Activated CD4-positive, alpha-beta T cell treated with anti-CD3 and anti-CD28 coated beads, Interleukin-2, amount 10 ng/mL, durations not matched to agents 7 days and 5 days (primary cell): ENCODE results near the gene SLC47A2. TPM values are rescaled to one million over a fixed set of nuclear protein-coding genes. Genes with fewer than 3 reads are reported as not detected.
"Not testable (repeated sequence)": the region's sequence is repeated elsewhere in the genome, so short reads cannot be mapped to it uniquely, and the experiment has no call there.

Source experiments
- CTCF ChIA-PET: fragments of 350-600 bp; sonication (Branson Sonifier 250); formaldehyde crosslinking; loops from one replicate; lab custom pipeline; 2021; ENCODE audit warnings: antibody characterized with exemption; lab: Charles Lee
- POLR2A ChIA-PET: fragments of 350-600 bp; sonication (Branson Sonifier 250); formaldehyde crosslinking; loops from one replicate; lab custom pipeline; 2021; ENCODE audit warnings: antibody characterized with exemption; lab: Charles Lee
- DNase-seq: peaks from one replicate; pipeline ENCODE4 v3.0.0-alpha.2; 2020
- H3K27ac Mint-ChIP-seq: one replicate; pipeline ENCODE4 v1.8.0; 2021; ENCODE audit warnings: mild to moderate bottlenecking, moderate library complexity, mixed read lengths
- H3K27me3 Mint-ChIP-seq: one replicate; pipeline ENCODE4 v1.8.0; 2021; ENCODE audit warnings: mixed read lengths
- H3K36me3 Mint-ChIP-seq: one replicate; pipeline ENCODE4 v1.8.0; 2021; ENCODE audit warnings: low read depth, mixed read lengths
- H3K4me1 Mint-ChIP-seq: one replicate; pipeline ENCODE4 v1.8.0; 2021; ENCODE audit warnings: mixed read lengths
- H3K4me3 Mint-ChIP-seq: one replicate; pipeline ENCODE4 v1.8.0; 2021; ENCODE audit warnings: mild to moderate bottlenecking, moderate library complexity, mixed read lengths
- H3K9me3 Mint-ChIP-seq: one replicate; pipeline ENCODE4 v1.8.0; 2021; ENCODE audit warnings: mixed read lengths
- total RNA-seq, 2 experiments: library from RNA; stranded (reverse); gene quantifications; one replicate each; pipeline ENCODE4 v1.2.3, GENCODE V29; 2021

Gene SLC47A2
- total RNA-seq, 2 experiments from 2014 or later: not detected

GRCh38 chr17:19706791-19707727 is 9.3 kb downstream of the SLC47A2 start:
- no peaks in the 10 kb centered on the region for H3K36me3 Mint-ChIP-seq
- DNase-seq: no peak
- ChIA-PET CTCF (no interaction called here), POLR2A (no interaction called here)
- H3K9me3 Mint-ChIP-seq: no peaks in the 10 kb centered on the region
- H3K4me3 Mint-ChIP-seq: no peak overlapping the region
- no peaks in the 10 kb centered on the region for H3K27me3 Mint-ChIP-seq
- H3K27ac Mint-ChIP-seq: no peak overlapping the region
- H3K4me1 Mint-ChIP-seq: no peaks in the 10 kb centered on the region

GRCh38 chr17:19705771-19706770 is 10.3 kb downstream of the SLC47A2 start:
- H3K27ac Mint-ChIP-seq: no peak overlapping the region
- CTCF ChIA-PET: no interaction called here
- no peaks in the 10 kb centered on the region for H3K36me3 Mint-ChIP-seq
- DNase-seq: no peak
- no peak overlapping the region for H3K4me3 Mint-ChIP-seq
- H3K27me3 Mint-ChIP-seq: no peaks in the 10 kb centered on the region
- H3K9me3 Mint-ChIP-seq: no peaks in the 10 kb centered on the region
- H3K4me1 Mint-ChIP-seq: no peaks in the 10 kb centered on the region
- POLR2A ChIA-PET: no interaction called here

GRCh38 chr17:19705201-19705600 is 11.2 kb downstream of the SLC47A2 start:
- Mint-ChIP-seq H3K4me3 (no peak overlapping the region), H3K4me1 (no peaks in the 10 kb centered on the region), H3K9me3 (no peaks in the 10 kb centered on the region), H3K27me3 (no peaks in the 10 kb centered on the region), H3K36me3 (no peaks in the 10 kb centered on the region), H3K27ac (no peak overlapping the region)
- DNase-seq: no peak
- ChIA-PET POLR2A (no interaction called here), CTCF (no interaction called here)

GRCh38 chr17:19703828-19704613 is 12.4 kb downstream of the SLC47A2 start:
- Mint-ChIP-seq H3K36me3 (no peaks in the 10 kb centered on the region), H3K27ac (no peak overlapping the region), H3K4me1 (no peaks in the 10 kb centered on the region), H3K4me3 (no peak overlapping the region), H3K27me3 (no peaks in the 10 kb centered on the region), H3K9me3 (no peaks in the 10 kb centered on the region)
- no peak for DNase-seq
- ChIA-PET POLR2A (no interaction called here), CTCF (no interaction called here)

GRCh38 chr17:19703106-19703827 is 13.1 kb downstream of the SLC47A2 start:
- H3K27ac Mint-ChIP-seq: no peak overlapping the region
- no peaks in the 10 kb centered on the region for H3K27me3 Mint-ChIP-seq
- ChIA-PET CTCF (no interaction called here), POLR2A (no interaction called here)
- no peak for DNase-seq
- no peaks in the 10 kb centered on the region for H3K4me1 Mint-ChIP-seq
- H3K4me3 Mint-ChIP-seq: no peak overlapping the region
- no peaks in the 10 kb centered on the region for H3K9me3 Mint-ChIP-seq
- H3K36me3 Mint-ChIP-seq: no peaks in the 10 kb centered on the region

GRCh38 chr17:19702217-19702641 is 14.2 kb downstream of the SLC47A2 start:
- POLR2A ChIA-PET: interaction anchor here (0.8 kb wide), 1 partner anchor 29 kb away, joined by 5 read pairs; no protein-coding TSS in a partner anchor
- H3K36me3 Mint-ChIP-seq: no peaks in the 10 kb centered on the region

GRCh38 chr17:19686400-19687090 is 29.8 kb downstream of the SLC47A2 start:
- no peaks in the 10 kb centered on the region for H3K36me3 Mint-ChIP-seq
- no peaks in the 10 kb centered on the region for H3K27me3 Mint-ChIP-seq
- no peak for DNase-seq
- H3K4me1 Mint-ChIP-seq: peaks cover 1% of the 10 kb centered on the region
- no peak overlapping the region for H3K27ac Mint-ChIP-seq
- POLR2A ChIA-PET: no interaction called here
- CTCF ChIA-PET: no interaction called here
- H3K4me3 Mint-ChIP-seq: no peak overlapping the region
- H3K9me3 Mint-ChIP-seq: no peaks in the 10 kb centered on the region

More at GRCh38 chr17:19702217-19702641, 14.2 kb downstream of the SLC47A2 start:
- H3K27me3 Mint-ChIP-seq: no peaks in the 10 kb centered on the region
- CTCF ChIA-PET: no interaction called here
- no peaks in the 10 kb centered on the region for H3K4me1 Mint-ChIP-seq
- DNase-seq: no peak
- H3K27ac Mint-ChIP-seq: no peak overlapping the region
- H3K9me3 Mint-ChIP-seq: no peaks in the 10 kb centered on the region
- no peak overlapping the region for H3K4me3 Mint-ChIP-seq

- CTCF ChIA-PET: interaction anchor here (1.1 kb wide), 1 partner anchor 8 kb away, joined by 3 read pairs; no protein-coding TSS in a partner anchor
- H3K4me3 Mint-ChIP-seq, H3K9me3 Mint-ChIP-seq, POLR2A ChIA-PET, DNase-seq, H3K27me3 Mint-ChIP-seq, H3K4me1 Mint-ChIP-seq, H3K36me3 Mint-ChIP-seq, H3K27ac Mint-ChIP-seq: not testable (repeated sequence)
Observed at GRCh38 chr17:19684909-19685580, 31.3 kb downstream of the SLC47A2 start.

- no peaks in the 10 kb centered on the region for H3K36me3 Mint-ChIP-seq
- no peak overlapping the region for H3K27ac Mint-ChIP-seq
- ChIA-PET POLR2A (no interaction called here), CTCF (no interaction called here)
- no peak for DNase-seq
- H3K4me3 Mint-ChIP-seq: no peak overlapping the region
- no peaks in the 10 kb centered on the region for H3K9me3 Mint-ChIP-seq
- H3K27me3 Mint-ChIP-seq: no peaks in the 10 kb centered on the region
- peaks cover 1% of the 10 kb centered on the region for H3K4me1 Mint-ChIP-seq
Observed at GRCh38 chr17:19683117-19683516, 33.3 kb downstream of the SLC47A2 start.

GRCh38 chr17:19678581-19679453 is 37.6 kb downstream of the SLC47A2 start:
- no peak overlapping the region for H3K4me3 Mint-ChIP-seq
- ChIA-PET CTCF (interaction anchor here (2.1 kb wide), 1 partner anchor 23 kb away, joined by 4 read pairs; no protein-coding TSS in a partner anchor), POLR2A (no interaction called here)
- H3K9me3 Mint-ChIP-seq: no peaks in the 10 kb centered on the region
- H3K4me1 Mint-ChIP-seq: no peaks in the 10 kb centered on the region
- peak overlapping the region; percentile 44 for H3K27ac Mint-ChIP-seq
- DNase-seq: no peak
- H3K36me3 Mint-ChIP-seq: peaks cover 2% of the 10 kb centered on the region
- H3K27me3 Mint-ChIP-seq: no peaks in the 10 kb centered on the region
